Kidney (tissue), 14 donors: ENCODE results near the gene CDHR4. TPM values are rescaled to one million over a fixed set of nuclear protein-coding genes. Genes with fewer than 3 reads are reported as not detected.
"Not testable (repeated sequence)": the region's sequence is repeated elsewhere in the genome, so short reads cannot be mapped to it uniquely, and the experiment has no call there.

Experiments
- DNase-seq, 5 donors: peaks; one replicate each; pipeline ENCODE4 v3.0.0-alpha.2; 2013 to 2020
- FAIRE-seq: peaks from 2 replicates; lab custom pipeline; 2012; peaks lifted over from hg19 to GRCh38; lab: Jason Lieb, UNC
- H3K27ac ChIP-seq, 2 donors: one replicate each; pipeline ENCODE4 v1.7.0; 2013; ENCODE audit warnings: low read depth in 2 of 2, low read length in 2 of 2, inconsistent platforms in 1 of 2
- H3K27me3 ChIP-seq: one replicate; pipeline ENCODE4 v1.7.1; 2013; ENCODE audit warnings: low read length, inconsistent platforms; ENCODE audit not compliant: control insufficient read depth, insufficient read depth
- H3K36me3 ChIP-seq, 3 donors: one replicate each; pipeline versions ENCODE4 v1.7.0 to v1.7.1; 2013; ENCODE audit warnings: low read length in 3 of 3, control low read depth in 1 of 3, inconsistent platforms in 1 of 3; ENCODE audit not compliant: insufficient read depth in 3 of 3, control insufficient read depth in 2 of 3
- H3K4me1 ChIP-seq, 3 donors: one replicate each; pipeline versions ENCODE4 v1.7.0 to v1.7.1; 2013; ENCODE audit warnings: low read length in 3 of 3, inconsistent platforms in 1 of 3, low read depth in 1 of 3; ENCODE audit not compliant: control insufficient read depth in 2 of 3, insufficient read depth in 2 of 3
- H3K4me3 ChIP-seq, 3 donors: one replicate each; pipeline versions ENCODE4 v1.7.0 to v1.8.1; 2013; ENCODE audit warnings: low read length in 3 of 3, control low read depth in 1 of 3, inconsistent platforms in 1 of 3
- H3K9ac ChIP-seq, 3 donors: one replicate each; pipeline versions ENCODE4 v1.7.0 to v1.7.1; 2013; ENCODE audit warnings: low read length in 3 of 3, control low read depth in 1 of 3, inconsistent platforms in 1 of 3
- H3K9me3 ChIP-seq, 3 donors: one replicate each; pipeline versions ENCODE4 v1.7.0 to v1.7.1; 2013; ENCODE audit warnings: low read length in 3 of 3, control low read depth in 1 of 3, inconsistent platforms in 1 of 3; ENCODE audit not compliant: control insufficient read depth in 2 of 3, insufficient read depth in 1 of 3
- intact Hi-C: fragments of 100-400 bp; cut with DNase I; formaldehyde crosslinking; loops from one replicate; pipeline ENCODE4 v1.11.1; 2022
- polyA plus RNA-seq: library from polyadenylated mRNA; stranded (reverse); fragments of 350-450 nt; fragmentation: Illumina TruSeq; extraction: RNeasy Lipid Tissue Mini Kit (QIAGEN cat#74804); gene quantifications from one replicate; pipeline ENCODE4 v1.2.3, GENCODE V29; 2014; ENCODE audit warnings: low read depth, low replicate concordance; ENCODE audit not compliant: insufficient read depth
- total RNA-seq: library from RNA; stranded (reverse); fragmentation: NEBNext Ultra II Directional; extraction: Animal tissue kit (Norgen Biotek cat#: 25700); gene quantifications from one replicate; pipeline ENCODE4 v1.2.1, GENCODE V29; 2021
- TF ChIP-seq, protein P1 (sequence below): IDR thresholded peaks from 3 replicates; pipeline ENCODE4 v1.5.1; 2012; ENCODE audit warnings: mild to moderate bottlenecking, moderate library complexity, borderline replicate concordance; ENCODE audit not compliant: insufficient read depth; ENCODE audit errors: extremely low read depth
- donor health status: control.
- donor health status: control.
- donor health status: control.
- donor health status: control.
- donor health status: control.
- donor health status: DM: yes; HTN: yes; CAD: no.
- donor health status: Normal renal cell carcinoma (clear cell type).

Gene CDHR4
- total and polyA plus RNA-seq, 2 donors from 2014 or later = 0.54 TPM; not detected in 1

DNA sequence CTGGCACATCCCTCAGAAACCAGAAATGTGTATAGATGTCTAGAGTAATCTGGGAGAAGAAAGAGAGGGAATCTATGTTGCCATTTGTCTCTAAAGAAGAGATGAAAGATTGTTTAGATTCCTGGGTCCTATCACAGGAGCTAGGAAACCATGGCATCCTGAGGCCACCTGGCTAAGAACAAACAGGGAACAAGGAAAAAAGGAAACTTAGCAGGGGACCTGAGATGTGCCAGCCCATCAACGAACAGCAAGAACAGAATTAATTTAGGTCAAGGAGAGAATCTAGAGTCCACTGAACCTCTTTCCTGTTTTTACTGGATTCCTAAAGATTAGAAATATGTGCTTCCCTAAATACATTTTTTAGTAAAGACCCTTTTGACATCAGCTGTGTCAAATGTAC lies 43.6 kb downstream of the CDHR4 start:
- DNase-seq (no peak), FAIRE-seq (no peak)
- H3K27ac ChIP-seq = no peak overlapping the region
- H3K9ac ChIP-seq = no peak overlapping the region
- no peaks in the 10 kb centered on the region for H3K36me3 ChIP-seq
- no peaks in the 10 kb centered on the region for H3K27me3 ChIP-seq
- intact Hi-C loops = no loop called here
- no peaks in the 10 kb centered on the region for H3K9me3 ChIP-seq
- H3K4me3 ChIP-seq = no peak overlapping the region
- H3K4me1 ChIP-seq = peaks cover 0 to 4% (median 0%) of the 10 kb centered on the region in 3 donors
- TF ChIP-seq, protein P1, sequence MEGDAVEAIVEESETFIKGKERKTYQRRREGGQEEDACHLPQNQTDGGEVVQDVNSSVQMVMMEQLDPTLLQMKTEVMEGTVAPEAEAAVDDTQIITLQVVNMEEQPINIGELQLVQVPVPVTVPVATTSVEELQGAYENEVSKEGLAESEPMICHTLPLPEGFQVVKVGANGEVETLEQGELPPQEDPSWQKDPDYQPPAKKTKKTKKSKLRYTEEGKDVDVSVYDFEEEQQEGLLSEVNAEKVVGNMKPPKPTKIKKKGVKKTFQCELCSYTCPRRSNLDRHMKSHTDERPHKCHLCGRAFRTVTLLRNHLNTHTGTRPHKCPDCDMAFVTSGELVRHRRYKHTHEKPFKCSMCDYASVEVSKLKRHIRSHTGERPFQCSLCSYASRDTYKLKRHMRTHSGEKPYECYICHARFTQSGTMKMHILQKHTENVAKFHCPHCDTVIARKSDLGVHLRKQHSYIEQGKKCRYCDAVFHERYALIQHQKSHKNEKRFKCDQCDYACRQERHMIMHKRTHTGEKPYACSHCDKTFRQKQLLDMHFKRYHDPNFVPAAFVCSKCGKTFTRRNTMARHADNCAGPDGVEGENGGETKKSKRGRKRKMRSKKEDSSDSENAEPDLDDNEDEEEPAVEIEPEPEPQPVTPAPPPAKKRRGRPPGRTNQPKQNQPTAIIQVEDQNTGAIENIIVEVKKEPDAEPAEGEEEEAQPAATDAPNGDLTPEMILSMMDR = no peak

DNA sequence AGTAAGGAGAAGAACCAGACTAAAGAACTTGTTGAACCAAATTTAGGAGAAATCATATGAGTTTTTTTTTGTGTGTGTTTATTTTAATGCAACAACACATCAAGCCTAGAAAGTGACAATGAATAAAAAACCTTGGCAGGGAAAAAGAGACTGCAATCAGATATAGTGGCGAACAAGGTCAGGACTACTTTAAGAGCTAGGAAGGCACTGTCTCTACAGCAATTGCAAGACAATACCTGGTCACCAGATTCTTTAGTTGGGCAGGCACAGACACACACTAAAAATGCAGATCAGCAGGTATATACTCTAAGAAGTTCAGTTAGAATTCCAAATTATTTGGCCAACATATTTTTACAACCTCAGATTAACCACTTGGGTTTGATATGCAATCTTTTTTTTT lies 45.1 kb downstream of the CDHR4 start:
- Histone ChIP-seq H3K9me3 (no peaks in the 10 kb centered on the region), H3K4me3 (no peak overlapping the region), H3K27me3 (no peaks in the 10 kb centered on the region), H3K9ac (no peak overlapping the region), H3K4me1 (peaks cover 0 to 4% (median 0%) of the 10 kb centered on the region in 3 donors), H3K36me3 (no peaks in the 10 kb centered on the region), H3K27ac (no peak overlapping the region)
- TF ChIP-seq, protein P1 = no peak
- DNase-seq = no peak
- no peak for FAIRE-seq
- intact Hi-C loops = no loop called here

DNA sequence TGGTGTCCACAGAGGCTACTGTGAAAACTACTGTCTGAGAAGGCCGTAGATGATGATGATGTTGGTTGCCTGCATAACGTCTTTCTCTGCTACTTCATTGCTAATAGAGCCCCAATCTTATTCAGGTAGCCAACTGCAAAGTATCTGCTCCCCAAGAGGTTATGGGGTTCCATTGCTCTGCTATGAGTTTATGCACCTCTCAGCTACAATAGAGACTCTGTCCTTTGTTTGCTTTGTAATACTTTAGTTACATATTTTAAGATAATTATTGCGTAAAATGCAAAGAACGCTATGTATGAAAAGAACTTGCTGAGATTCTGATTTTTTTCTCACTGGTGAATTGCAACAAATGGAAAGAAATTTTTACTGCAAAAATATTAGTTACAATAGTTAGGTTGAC lies 48.2 kb downstream of the CDHR4 start:
- no peaks in the 10 kb centered on the region for H3K9me3 ChIP-seq
- intact Hi-C loops = no loop called here
- H3K27me3 ChIP-seq = no peaks in the 10 kb centered on the region
- H3K9ac ChIP-seq = no peak overlapping the region
- peaks cover 0 to 4% (median 0%) of the 10 kb centered on the region in 3 donors for H3K4me1 ChIP-seq
- no peak overlapping the region for H3K4me3 ChIP-seq
- no peak overlapping the region for H3K27ac ChIP-seq
- FAIRE-seq (no peak), DNase-seq (no peak)
- TF ChIP-seq, protein P1 = no peak
- H3K36me3 ChIP-seq = no peaks in the 10 kb centered on the region

DNA sequence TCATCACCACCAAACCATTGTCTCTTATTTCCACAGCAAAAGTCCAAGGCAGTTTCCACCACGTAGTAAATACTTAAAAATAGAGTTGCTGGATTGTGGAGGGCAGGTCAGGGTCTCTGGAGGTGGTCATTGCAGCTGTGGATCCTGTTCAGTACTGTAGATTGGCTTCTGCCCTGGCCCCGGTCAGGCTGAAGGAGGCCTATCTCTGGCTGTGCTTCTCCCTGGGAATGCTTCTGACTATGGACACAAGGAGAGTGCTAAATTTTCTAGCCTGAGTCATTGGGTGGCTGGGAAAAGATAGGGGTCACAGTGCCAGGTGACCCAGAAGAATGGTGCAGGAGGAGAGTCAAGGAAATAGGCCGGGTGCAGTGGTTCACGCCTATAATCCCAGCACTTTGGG lies 49.6 kb downstream of the CDHR4 start:
- no peak for FAIRE-seq
- H3K27ac ChIP-seq = no peak overlapping the region
- TF ChIP-seq, protein P1 = no peak

DNA sequence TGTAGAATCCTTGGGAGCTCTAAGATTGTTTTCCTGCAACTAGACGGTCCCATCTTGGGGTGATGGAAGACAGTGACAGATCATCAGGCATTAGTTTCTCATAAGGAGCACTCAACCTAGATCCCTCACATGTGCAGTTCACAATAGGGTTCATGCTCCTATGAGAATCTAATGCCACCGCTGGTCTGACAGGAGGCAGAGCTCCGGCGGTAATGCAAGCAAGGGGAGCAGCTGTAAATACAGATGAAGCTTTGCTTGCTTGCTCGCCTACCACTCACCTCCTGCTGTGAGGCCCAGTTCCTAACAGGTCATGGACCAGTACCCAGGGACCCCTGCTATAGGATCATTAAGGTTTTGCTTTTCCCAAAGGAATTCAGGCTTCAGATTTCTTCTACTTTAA lies 50.8 kb downstream of the CDHR4 start:
- H3K36me3 ChIP-seq, FAIRE-seq, H3K9me3 ChIP-seq, H3K9ac ChIP-seq, H3K4me3 ChIP-seq, H3K4me1 ChIP-seq, H3K27ac ChIP-seq, intact Hi-C loops, H3K27me3 ChIP-seq: not testable (repeated sequence)
- DNase-seq = peak in 2 of 5 donors; percentile 13 to 14

More for the DNA sequence above, 49.6 kb downstream of the CDHR4 start:
- peaks cover 0 to 2% (median 2%) of the 10 kb centered on the region in 3 donors for H3K36me3 ChIP-seq
- H3K27me3 ChIP-seq = no peaks in the 10 kb centered on the region
- H3K9ac ChIP-seq = no peak overlapping the region
- intact Hi-C loops = no loop called here
- no peak overlapping the region for H3K4me3 ChIP-seq
- H3K9me3 ChIP-seq = no peaks in the 10 kb centered on the region
- no peaks in the 10 kb centered on the region for H3K4me1 ChIP-seq
- no peak for DNase-seq
